ENCODE data around the gene AFMID.
A peak's percentile ranks its signal among the peaks of the same experiment; 100 is the strongest.
"Not testable (repeated sequence)": the region's sequence is repeated elsewhere in the genome, so short reads cannot be mapped to it uniquely, and the experiment has no call there.

AFMID gene

DNA sequence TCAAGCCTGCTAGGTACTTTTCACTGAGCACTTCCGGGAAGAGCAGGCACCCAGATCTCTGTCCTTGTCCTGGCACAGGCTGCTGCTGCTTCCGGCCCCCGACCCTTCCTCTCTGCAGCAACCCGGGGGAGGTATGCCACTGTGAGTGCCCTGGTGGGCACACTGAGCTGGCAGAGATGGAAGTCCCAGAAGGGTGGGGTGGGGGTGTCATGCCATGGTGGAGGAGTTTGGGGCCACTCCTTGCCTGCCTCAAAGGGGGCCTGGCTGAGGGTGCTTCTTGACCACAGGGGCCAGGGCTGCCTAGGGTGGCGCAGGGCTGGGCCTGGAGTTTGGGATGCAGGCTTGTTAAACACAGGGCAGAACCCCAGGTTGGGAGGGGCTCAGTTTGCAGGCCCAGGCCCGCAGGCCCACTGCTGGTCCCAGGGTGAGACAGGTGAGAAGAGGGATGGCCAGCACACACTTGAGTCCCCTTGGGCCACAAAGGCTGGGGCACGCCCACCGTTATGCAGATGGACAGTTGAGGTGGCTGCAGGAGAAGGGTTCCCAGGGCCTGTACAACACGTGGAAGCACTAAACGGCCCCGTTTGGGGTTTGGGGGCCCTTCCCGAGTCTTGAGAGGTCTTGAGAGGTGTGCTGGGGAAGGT, 53.0 kb downstream of the AFMID start:
- DNase-seq: no peak

DNA sequence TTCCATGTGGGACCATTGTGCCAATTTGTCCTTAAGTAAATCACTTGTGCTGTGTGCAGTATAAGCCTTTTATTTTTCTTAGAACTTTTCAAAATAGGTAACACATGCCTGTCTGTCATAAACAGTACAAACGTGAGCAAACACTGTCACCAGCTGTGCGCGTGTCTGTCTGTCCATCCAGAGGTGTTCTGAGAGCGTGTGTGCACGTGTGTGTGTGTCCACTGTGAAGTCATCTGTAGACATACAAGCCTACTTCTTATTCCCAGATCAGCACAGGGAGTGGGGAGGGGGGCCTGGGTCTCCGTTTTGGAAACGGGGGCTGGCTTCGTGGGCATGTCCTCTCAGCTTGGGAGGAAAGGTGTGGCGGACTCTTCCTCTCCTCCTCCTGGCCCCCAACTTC, 53.7 kb downstream of the AFMID start:
- no peak for DNase-seq

DNA sequence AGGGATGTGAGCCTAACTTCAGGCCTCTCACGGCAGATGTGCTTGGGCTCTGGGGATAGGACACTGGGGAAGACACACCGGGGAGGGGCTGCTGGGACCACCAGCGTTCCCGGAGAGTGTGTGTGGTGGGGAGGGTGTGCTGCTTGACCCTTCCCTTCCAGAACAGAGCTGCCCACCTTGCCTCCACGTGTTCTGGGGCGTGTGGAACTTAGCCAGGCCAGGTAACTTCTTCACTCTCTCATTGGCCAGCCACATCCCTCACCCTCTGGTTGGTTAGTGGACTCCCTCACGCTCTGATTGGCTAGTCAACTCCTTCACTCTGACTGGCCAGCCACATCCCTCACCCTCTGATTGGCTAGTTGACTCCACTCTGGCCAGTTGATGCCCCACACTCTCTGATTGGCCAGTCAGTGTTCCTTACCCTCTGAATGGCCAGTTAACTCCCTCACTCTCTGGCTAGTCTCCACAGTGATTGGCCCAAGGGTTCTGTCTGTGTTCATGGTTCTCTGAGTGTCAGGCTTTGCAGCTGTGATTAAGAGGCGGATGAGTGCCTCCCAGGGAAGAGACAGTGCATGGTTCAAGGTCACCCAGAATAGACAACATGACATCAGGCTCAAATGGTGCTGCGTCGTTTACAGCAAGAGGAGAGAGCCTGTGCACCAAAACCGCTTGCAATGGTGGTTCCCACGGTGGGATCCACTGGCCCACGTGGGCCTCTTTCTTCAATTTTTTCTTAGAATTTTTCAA, 54.3 kb downstream of the AFMID start:
- DNase-seq: peak; percentile 29

DNA sequence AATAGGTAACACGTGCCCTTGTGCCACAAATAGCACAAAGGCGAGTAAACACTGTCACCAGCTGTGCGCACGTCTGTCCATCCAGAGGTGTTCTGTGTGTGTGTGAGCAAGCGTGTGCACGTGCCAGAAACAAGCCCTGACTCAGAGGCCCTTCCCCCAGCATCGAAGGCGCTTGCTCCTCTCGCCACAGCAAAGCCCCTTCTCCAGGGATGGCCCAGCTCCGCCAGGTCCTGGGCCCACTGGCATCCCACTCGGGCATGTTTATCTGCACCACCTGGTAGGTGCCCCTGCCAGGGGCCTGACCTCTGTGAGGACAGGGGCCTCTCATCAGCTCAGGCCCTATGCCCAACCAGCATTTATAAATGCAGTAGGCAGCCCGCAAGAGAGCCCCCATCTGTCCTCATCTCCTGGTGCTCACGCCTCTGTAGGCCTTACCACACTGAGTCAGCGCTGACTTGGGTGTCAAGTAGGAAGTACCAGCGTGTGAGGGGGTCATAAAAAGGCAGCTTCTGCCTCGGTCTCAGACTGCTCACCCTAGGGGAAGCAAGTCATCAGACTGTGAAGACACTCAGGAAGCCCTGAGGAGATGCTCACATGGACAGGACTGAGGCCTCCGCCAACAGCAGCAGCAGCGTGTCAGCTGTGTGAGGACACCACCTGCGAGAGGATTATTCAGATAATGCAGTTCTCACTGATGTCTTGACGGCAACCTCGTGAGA, 55.0 kb downstream of the AFMID start:
- no peak for DNase-seq

DNA sequence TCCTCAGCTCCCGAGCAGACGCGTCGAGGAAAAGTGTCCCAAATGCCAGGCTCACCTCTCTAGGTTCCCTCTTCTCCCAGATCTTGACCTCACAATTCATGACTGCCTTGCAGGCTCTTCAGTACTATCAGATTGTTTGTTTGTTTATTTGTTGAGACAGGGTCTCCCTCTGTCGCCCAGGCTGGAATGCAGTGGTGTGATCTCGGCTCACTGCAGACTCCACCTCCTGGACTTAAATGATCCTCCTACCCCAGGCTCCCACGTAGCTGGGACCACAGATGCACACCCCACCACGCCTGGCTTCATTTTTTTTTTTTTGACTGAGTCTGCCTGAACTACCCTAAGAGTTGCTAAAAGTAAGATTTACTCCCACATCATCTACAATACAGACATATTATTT, 60.1 kb downstream of the AFMID start:
- no peak for DNase-seq

DNA sequence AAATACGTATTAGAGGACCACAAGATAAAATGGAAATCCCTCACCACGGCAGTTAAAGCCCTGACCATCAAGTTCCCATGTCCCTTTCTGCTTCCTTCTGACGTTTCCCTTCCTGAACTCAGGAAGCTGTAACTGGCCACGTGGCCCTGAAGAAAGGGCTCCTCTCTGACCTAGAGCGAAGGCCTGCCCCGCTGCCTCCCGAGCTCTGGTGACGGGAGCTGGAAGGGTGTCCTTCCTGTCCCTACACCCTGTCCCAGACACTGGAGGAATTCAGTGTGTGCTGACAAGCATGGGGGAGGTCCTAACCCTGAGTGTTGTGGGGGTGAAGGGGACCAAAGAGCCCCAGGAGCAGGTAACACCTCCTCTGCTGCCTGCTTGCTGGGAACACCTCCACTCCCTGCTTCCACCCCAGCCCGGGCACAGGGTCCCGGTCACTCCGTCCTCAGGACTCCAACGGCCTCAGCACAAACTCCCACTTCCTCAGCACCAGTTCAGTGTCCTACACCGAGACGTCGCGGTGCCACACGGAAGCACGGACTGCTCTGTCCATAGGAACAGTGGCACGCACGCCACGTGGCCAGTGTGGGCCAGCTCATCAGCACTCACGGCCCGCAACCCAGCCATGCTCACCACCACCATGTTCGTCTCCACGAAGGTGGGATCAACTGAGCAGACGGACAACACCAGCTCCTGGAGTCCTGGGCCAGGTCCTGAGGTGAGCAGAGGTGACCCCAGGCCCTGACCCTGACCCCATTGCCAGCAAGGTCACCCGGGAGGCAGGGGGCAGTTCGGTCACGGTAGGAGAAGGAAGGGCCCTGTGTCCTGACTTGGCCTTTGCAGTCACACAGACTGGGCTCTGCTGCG, 61.1 kb downstream of the AFMID start:
- DNase-seq: no peak

DNA sequence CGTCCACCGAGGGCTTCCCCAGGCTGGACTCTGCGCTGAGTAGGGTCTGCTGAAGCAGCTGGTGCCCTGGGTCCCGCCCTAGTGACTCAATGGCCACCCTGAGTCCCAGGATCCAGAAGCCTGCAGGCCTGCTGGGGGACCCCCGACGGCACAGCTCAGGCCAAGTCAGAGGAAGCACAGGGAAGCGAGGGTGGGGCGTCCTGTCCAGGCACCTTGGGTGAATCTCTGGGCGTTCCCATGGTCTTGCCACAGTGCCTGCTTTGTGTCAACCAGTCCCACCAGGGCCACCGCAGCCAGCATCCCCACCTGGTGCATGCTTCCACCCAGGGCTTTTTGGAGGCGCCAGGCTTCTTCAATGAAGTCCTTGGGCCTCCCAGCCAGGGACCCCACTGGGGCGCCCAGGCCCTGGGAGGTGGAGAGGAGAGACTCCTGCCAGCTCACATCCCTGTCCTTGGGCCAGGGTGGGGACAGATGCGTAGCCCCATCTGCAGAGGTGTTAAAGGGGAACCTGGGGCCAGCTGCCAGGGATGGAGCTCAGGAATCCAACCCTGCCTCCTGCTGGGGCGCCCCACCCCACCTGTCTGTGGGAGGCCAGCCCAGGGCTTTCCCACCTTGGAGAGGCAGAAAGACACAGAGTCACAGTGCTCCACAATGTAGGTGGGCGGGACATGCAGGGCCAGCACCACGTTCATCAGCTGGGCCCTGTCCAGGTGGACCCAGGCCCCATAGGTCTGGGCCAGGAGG, 62.1 kb downstream of the AFMID start:
- DNase-seq: no peak

DNA sequence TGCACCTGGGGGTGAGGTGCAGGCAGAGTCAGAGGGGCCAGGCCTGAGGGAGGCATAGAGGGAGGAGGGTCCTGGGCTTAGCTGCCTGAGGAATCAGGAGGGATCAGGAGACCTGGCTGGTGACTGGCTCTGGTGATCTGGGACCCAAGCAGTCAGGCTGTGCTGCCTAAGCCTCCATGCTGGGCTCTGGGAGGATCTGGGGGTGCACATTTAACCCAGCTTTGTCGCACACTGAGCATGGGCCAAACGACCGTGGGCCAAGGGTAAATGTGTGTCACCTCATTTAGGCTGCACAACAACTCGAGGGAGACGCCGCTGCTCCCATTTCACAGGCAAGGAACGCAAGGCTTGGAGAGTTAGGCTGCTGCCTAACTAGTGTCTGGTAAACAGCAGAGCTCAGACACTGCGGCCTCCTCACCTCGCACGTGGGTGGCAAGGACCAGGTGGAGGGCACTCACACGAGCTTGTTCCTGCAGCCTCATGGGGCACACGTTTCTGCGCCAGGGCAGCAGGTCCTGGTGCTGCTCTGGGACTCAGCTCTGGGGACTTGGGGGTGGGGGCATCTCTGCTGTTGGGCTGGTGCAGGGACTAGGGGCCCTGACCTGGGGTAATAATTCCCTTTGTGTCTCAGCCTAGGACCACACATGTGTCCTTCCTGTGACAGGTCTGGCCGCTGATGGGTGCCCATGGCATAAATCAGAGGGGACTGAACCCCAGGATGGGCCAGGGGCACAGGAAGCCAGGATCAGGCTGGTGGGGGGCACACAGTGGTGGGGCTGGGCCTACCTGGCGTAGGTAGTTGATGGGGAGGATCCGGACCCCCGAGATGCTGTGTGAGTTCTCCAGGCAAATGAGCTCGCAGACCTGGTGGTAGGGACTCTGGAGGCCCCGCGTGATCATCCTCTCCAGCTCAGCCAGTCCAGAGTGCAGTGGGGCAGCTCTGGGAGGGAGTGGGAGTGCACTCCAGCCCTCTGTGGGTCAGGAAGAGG, 63.0 kb downstream of the AFMID start:
- DNase-seq: no peak

DNA sequence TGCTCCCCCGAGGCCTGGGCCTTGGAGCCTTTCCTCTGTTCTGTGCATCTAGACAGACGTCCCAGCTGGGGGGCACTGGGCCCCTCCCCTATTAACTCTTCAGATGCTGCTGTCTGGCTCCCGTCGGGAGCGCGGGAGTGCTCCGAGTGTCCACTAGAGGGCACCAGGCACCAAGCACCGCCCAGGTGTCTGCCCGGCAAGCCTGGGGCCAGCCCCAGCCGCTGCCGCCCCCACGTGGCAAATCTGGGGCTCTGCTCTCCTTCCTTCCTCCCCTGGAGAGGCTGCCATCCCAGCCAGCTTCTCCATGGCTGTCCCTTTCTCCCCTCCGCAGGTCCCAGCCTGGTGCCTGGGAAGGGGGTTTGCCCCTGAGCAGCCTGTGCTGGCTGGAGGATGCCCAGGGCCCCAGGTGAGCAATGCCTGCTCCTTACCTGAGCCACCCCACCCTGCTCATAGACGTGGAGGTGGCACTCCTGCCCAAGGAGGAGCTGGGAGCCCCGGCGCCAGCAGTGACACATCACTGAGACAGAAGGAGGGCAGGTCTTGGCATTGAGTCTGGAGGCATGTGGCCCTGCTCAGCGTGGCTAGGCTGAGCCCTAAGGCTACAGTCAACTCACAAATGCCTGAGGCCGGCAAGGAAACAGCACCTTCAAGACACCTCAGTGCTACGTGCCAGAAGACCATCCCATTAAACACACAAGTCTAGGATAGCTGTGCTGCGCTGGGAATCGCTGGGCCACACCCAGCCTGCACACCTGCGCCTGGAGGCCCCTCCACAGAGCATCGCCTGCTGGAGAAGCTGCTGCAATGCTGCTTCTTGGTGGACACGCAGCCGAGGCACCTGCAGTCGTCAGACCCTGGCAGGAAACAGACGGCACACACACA, 64.0 kb downstream of the AFMID start:
- DNase-seq: peak; percentile 93

DNA sequence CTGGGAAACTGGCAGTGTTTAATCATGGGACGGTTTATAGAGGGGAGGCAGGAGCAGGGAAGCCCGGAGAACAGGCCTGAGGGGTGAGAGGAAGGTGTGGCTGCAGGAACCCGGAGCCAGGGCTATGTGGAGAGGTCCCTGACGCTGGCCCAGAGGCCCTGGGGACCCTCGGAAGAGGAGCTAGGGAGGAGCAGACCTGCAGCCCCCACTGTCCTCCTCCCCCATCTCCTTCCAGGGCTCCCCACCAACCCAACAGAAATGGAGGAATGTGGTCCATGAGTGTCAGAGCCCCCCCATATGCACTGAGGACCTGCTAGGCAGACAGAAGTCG, 64.6 kb downstream of the AFMID start:
- no peak for DNase-seq

DNA sequence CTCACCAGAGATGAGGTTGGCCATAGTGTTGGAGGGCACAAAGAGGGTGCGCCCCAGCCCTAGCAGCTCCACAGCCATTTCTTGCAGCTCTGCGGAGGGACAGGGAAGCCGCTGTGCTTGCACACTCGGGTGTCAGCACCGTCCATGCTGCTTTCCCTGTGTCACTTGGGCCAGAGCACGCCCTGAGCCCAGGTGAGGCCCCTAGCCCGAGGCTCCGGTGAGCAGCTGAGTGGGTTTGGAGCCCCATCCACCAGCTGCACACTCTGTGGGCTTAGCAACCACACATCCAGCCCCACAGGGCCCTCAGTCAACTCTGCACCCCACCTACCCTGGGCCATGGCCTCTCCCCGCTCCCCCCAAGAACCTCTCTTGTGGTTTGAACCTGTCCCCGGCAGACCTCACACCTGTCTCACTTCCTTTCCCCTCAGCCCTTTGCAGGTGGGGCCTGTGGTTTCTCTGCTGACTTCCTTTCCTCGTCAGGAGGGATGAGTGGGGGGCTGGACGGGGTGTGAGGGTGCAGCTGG, 65.0 kb downstream of the AFMID start:
- DNase-seq: peak; percentile 33

DNA sequence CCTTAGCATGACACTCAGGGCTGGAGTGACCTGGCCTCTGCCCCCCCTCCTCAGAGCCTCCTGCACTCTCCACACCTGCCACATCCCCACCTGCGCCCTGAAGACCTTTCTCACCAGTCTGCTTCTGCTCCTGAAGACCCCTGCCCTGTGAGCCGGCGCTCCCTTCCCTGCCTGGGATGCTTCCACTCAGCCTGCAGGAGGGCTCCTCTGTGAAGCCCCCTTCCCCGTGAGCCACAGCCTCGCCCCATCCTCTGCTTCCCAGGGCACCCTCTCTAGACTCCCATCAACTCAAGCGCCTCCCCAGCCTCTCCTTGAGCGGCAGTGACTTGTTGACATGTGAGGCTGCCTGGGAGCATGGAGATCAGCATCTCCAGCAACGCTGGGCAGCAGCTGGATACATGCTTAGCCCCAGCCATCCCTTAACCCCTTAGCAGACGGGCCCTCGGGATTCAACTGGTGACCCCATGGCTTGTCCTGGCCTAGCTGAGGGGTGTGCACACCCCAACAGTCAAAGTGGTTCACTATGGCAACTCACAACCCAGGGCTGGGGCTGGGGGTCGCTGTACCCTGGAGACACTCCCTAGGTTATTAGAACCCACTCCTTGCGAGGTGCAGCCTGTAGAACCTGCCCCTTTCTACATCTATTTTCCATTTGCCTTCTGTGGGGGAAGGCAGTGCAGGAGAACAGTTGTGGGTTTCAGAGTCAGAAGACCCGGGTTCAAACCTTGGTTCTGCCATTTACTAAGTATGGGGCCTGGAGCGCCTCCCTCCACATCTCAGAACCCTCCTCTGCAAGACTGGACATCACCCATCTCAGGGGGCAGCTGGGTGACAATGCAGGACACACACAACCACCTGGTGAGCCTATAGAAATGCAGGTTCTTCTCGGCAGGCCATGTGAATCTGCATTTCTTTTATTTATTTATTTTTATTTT, 65.8 kb downstream of the AFMID start:
- no peak for DNase-seq

DNA sequence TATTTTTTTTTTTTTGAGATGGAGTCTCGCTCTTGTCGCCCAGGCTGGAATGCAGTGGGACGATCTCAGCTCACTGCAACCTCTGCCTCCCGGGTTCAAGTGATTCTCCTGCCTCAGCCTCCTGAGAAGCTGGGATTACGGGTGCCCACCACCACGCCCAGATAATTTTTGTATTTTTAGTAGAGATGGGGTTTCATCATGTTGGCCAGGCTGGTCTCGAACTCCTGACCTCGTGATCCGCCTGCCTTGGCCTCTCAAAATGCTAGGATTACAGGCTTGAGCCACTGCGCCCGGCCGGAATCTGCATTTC, 66.4 kb downstream of the AFMID start:
- not testable (repeated sequence) for DNase-seq

DNA sequence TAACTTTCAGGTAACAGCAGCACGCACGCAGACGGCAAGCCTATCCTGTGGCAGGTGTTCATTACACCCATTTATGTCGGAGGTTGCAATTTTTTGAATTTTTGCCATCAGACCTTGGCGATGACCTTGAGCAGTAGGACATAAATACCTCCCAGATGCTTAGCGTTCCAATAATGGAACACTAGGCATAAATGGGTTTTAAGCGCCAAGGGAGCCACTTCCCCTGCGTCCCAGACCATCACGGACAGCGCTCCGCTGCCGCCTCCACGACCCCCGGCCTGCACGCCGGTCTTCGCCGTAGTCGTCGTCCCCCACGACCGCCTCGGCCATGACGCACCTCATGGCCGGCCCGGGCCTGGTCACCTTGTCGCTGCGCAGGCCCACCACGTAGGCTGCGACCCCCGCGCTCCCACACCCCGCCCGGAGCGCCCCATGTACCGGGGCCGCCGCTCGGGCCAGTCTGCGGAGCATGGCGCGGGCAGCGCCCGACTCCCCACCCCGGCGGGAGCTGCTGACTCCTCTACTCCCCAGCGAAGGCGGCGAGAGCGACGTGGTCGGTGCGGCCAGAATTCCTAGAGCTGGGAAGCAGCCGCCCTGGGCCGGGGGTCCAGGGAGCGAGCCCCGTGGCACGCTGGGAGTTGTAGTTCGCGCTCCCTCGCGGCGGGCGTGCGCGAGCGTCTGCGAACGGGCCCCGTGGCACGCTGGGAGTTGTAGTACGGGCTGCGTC, 66.9 kb downstream of the AFMID start:
- peak; percentile 90 for DNase-seq

DNA sequence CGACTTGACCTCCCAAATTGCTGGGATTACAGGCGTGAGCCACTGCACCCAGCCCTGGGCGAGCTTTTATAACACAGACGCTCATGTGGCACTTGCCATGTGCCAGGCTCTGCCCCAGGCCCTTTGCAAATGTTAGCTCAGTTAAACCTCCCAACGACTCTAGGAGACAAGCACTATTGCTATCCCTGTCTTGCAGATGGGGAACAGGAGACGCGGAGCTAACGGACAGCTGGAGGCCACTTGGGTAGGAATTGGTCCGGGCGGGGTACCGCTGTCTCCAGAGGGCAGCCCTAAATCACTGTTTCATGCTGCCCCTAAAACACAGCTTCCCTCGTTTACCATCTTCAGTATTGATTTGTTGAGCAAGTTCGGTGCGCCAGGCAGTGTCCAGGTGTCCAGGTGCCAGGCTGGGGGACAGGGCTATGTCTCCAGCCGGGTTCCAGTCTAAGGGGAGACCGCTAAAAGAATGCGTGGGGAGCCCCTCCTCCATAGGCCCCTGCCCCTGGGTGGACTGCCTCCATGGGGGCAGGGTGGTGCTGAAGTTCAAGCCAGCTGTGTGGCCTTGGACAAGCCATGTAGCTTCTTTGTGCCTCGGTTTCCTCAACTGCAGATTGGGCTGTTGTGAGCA, 68.0 kb downstream of the AFMID start:
- DNase-seq: no peak

DNA sequence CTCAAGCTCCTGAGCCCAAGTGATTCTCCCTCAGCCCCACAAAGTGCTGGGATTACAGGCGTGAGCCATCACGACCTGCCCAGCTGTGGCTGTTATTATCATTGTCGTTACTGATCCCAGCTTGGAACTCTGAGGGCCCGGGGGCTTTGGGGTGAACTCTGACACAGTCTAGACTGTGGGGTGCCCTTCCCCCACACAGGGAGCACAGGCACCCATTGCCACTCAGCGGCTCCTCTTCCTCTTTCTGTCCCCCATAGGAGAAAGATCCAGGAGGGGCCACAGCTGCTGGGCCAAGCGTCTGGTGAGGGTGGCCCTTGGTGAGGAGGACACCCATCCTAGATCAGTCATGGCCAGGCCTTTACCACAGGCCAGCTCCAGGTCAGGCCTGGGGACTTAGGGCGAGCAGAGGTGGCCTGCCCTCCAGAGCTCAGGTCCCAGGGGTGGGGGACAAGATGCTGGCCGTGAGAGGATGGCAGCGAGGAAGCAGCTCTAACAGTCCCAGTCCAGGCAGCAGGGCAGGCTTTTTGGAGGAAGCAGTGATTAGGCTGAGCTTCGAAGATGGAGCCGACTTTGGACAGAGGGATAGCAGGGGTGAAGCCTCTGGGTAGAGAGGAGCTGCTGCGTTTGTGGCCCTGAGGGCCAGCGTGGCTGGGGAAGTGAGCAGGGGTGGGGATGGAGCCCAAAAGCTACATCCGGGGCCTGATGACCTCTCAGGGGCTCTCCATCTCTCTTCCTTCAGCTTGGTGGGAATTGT, 69.0 kb downstream of the AFMID start:
- no peak for DNase-seq

Data from activated CD4-positive, alpha-beta T cell treated with anti-CD3 and anti-CD28 coated beads, Interleukin-10, Interleukin-2, amounts not matched to agents 100 ng/mL and 50 ng/mL, durations not matched to agents 16 hours and 8 hours (primary cell).